SK-N-SH treated with all-trans-retinoic acid at 6 μM for 48 hours (cell line): ENCODE data around the gene DLG1.

ENCODE experiments used
- ATAC-seq: fragments of 200-7000 bp; cut with Tn5 transposase; 3 replicates; pipeline ENCODE4 v1.9.1; 2020; ENCODE audit warnings: mild to moderate bottlenecking, moderate library complexity
- BACH2 ChIP-seq: fragments of 250-450 bp; sonication (Bioruptor Pico); IDR thresholded peaks from 2 replicates; pipeline ENCODE4 v1.9.0; 2021; ENCODE audit warnings: mild to moderate bottlenecking, borderline replicate concordance
- CSDC2 ChIP-seq: fragments of 250-450 bp; sonication (Bioruptor Pico); IDR thresholded peaks from 2 replicates; pipeline ENCODE4 v1.5.0; 2020; ENCODE audit warnings: mild to moderate bottlenecking, moderate library complexity
- CSRNP3 ChIP-seq: fragments of 250-450 bp; sonication (Bioruptor Pico); IDR thresholded peaks from 2 replicates; pipeline ENCODE4 v1.5.1; 2021; ENCODE audit warnings: mild to moderate bottlenecking, moderate library complexity
- ESRRG ChIP-seq: fragments of 250-450 bp; sonication (Bioruptor Pico); IDR thresholded peaks from 2 replicates; pipeline ENCODE4 v1.6.1; 2021; ENCODE audit warnings: mild to moderate bottlenecking
- GLIS3 ChIP-seq: fragments of 250-450 bp; sonication (Bioruptor Pico); IDR thresholded peaks from 2 replicates; pipeline ENCODE4 v1.5.0; 2020; ENCODE audit warnings: mild to moderate bottlenecking, moderate library complexity
- ISL1 ChIP-seq: fragments of 250-450 bp; sonication (Bioruptor Pico); IDR thresholded peaks from 2 replicates; pipeline ENCODE4 v2.1.2; 2022; ENCODE audit warnings: mild to moderate bottlenecking, moderate library complexity
- OSR1 ChIP-seq: fragments of 250-450 bp; sonication (Bioruptor Pico); IDR thresholded peaks from 2 replicates; pipeline ENCODE4 v1.8.0; 2022; ENCODE audit warnings: moderate library complexity, mild to moderate bottlenecking, inconsistent platforms
- PPARA ChIP-seq: fragments of 250-450 bp; sonication (Bioruptor Pico); IDR thresholded peaks from 2 replicates; pipeline ENCODE4 v1.5.0; 2020; ENCODE audit warnings: mild to moderate bottlenecking, borderline replicate concordance
- RARB ChIP-seq: fragments of 250-450 bp; sonication (Bioruptor Pico); IDR thresholded peaks from 2 replicates; pipeline ENCODE4 v1.8.0; 2021; ENCODE audit warnings: mild to moderate bottlenecking, moderate library complexity
- SNAI2 ChIP-seq: fragments of 250-450 bp; sonication (Bioruptor Pico); IDR thresholded peaks from 2 replicates; pipeline ENCODE4 v1.5.0; 2020; ENCODE audit warnings: mild to moderate bottlenecking, moderate library complexity
- TCF4 ChIP-seq: fragments of 250-450 bp; sonication (Bioruptor Pico); IDR thresholded peaks from 2 replicates; pipeline ENCODE4 v1.8.0; 2021; ENCODE audit warnings: mild to moderate bottlenecking, moderate library complexity, borderline replicate concordance
- TOX ChIP-seq: fragments of 250-450 bp; sonication (Bioruptor Pico); IDR thresholded peaks from 2 replicates; pipeline ENCODE4 v1.8.0; 2021; ENCODE audit warnings: mild to moderate bottlenecking, moderate library complexity, borderline replicate concordance
- ZC3H10 ChIP-seq: fragments of 250-450 bp; sonication (Bioruptor Pico); IDR thresholded peaks from 2 replicates; pipeline ENCODE4 v1.5.1; 2021; ENCODE audit warnings: mild to moderate bottlenecking, moderate library complexity
- ZFP3 ChIP-seq: fragments of 250-450 bp; sonication (Bioruptor Pico); IDR thresholded peaks from 2 replicates; pipeline ENCODE4 v1.5.0; 2020; ENCODE audit warnings: mild to moderate bottlenecking, moderate library complexity
- ZFP30 ChIP-seq: fragments of 450-650 bp; formaldehyde crosslinking; IDR thresholded peaks from 2 replicates; pipeline ENCODE4 v1.5.0; 2022; ENCODE audit warnings: mild to moderate bottlenecking, moderate library complexity
- ZNF70 ChIP-seq: fragments of 450-650 bp; formaldehyde crosslinking; IDR thresholded peaks from 2 replicates; pipeline ENCODE4 v1.5.0; 2020; ENCODE audit warnings: mild to moderate bottlenecking, moderate library complexity
- ZNF8 ChIP-seq: fragments of 450-650 bp; formaldehyde crosslinking; IDR thresholded peaks from 2 replicates; pipeline ENCODE4 v1.5.0; 2020; ENCODE audit warnings: mild to moderate bottlenecking, moderate library complexity
- TF ChIP-seq, protein P1 (sequence below): fragments of 250-450 bp; sonication (Bioruptor Pico); IDR thresholded peaks from 2 replicates; pipeline ENCODE4 v1.5.0; 2020; ENCODE audit warnings: mild to moderate bottlenecking, moderate library complexity
- TF ChIP-seq, protein P2 (sequence below): fragments of 250-450 bp; sonication (Bioruptor Pico); IDR thresholded peaks from 2 replicates; pipeline ENCODE4 v1.8.0; 2020; ENCODE audit warnings: mild to moderate bottlenecking, moderate library complexity, borderline replicate concordance
- TF ChIP-seq, protein P3 (sequence below): fragments of 250-450 bp; sonication (Bioruptor Pico); IDR thresholded peaks from 2 replicates; pipeline ENCODE4 v1.5.1; 2020; ENCODE audit warnings: low read depth, mild to moderate bottlenecking, moderate library complexity
- TF ChIP-seq, protein P4 (sequence below): fragments of 250-450 bp; sonication (Bioruptor Pico); IDR thresholded peaks from 2 replicates; pipeline ENCODE4 v1.8.0; 2021; ENCODE audit warnings: low read depth, mild to moderate bottlenecking, moderate library complexity, borderline replicate concordance

DLG1 gene

DNA sequence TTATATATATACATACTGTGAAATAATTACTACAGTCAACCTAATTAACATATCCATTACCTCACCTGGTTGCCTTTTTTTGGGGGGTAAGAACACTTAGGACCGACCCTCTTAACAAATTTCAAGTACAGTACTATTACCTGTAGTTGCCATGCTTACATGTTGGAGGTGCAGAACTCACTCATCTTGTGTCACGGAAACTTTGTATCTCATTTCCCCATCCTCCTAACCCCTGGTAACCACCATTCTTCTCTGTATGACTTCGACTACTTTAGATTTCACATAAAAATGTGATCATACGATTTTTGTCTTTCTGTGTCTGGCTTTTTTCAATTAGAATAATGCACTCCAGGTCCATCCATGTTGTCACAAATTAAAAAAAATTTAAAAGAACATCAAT, 213.3 kb downstream of the DLG1 start:
- ATAC-seq, result no peak
- no peak for TF ChIP-seq PPARA (CRISPR knock-in tag)
- no peak for TF ChIP-seq RARB
- TF ChIP-seq, protein P1, sequence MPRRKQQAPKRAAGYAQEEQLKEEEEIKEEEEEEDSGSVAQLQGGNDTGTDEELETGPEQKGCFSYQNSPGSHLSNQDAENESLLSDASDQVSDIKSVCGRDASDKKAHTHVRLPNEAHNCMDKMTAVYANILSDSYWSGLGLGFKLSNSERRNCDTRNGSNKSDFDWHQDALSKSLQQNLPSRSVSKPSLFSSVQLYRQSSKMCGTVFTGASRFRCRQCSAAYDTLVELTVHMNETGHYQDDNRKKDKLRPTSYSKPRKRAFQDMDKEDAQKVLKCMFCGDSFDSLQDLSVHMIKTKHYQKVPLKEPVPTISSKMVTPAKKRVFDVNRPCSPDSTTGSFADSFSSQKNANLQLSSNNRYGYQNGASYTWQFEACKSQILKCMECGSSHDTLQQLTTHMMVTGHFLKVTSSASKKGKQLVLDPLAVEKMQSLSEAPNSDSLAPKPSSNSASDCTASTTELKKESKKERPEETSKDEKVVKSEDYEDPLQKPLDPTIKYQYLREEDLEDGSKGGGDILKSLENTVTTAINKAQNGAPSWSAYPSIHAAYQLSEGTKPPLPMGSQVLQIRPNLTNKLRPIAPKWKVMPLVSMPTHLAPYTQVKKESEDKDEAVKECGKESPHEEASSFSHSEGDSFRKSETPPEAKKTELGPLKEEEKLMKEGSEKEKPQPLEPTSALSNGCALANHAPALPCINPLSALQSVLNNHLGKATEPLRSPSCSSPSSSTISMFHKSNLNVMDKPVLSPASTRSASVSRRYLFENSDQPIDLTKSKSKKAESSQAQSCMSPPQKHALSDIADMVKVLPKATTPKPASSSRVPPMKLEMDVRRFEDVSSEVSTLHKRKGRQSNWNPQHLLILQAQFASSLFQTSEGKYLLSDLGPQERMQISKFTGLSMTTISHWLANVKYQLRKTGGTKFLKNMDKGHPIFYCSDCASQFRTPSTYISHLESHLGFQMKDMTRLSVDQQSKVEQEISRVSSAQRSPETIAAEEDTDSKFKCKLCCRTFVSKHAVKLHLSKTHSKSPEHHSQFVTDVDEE (CRISPR knock-in tag), result no peak
- no peak for TF ChIP-seq BACH2
- TF ChIP-seq, protein P2, sequence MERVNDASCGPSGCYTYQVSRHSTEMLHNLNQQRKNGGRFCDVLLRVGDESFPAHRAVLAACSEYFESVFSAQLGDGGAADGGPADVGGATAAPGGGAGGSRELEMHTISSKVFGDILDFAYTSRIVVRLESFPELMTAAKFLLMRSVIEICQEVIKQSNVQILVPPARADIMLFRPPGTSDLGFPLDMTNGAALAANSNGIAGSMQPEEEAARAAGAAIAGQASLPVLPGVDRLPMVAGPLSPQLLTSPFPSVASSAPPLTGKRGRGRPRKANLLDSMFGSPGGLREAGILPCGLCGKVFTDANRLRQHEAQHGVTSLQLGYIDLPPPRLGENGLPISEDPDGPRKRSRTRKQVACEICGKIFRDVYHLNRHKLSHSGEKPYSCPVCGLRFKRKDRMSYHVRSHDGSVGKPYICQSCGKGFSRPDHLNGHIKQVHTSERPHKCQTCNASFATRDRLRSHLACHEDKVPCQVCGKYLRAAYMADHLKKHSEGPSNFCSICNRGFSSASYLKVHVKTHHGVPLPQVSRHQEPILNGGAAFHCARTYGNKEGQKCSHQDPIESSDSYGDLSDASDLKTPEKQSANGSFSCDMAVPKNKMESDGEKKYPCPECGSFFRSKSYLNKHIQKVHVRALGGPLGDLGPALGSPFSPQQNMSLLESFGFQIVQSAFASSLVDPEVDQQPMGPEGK (CRISPR knock-in tag), result no peak

DNA sequence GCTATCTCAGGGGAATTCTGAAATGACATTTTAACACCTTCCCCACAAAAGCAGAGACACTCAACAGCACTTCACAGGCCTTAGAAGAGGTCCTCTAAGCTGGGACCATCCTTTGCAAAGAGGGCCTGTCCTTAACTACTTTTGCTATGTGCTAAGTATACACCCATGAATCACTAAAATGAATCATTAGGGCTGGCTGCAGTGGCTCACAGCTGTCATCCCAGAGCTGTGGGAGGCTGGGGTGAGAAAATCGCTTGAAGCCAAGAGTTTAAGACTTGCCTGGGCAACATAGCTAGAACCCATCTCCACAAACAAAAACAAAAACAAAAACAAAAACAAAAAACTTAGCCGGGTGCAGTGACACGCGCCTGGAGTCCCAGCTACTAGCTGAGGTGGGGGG, 214.9 kb downstream of the DLG1 start:
- TF ChIP-seq PPARA (CRISPR knock-in tag) (no peak), ZNF8 (no peak), ZFP30 (CRISPR knock-in tag) (no peak), CSDC2 (CRISPR knock-in tag) (no peak), ISL1 (no peak), TCF4 (no peak), BACH2 (no peak), SNAI2 (no peak), OSR1 (CRISPR knock-in tag) (no peak)
- TF ChIP-seq, protein P2 (CRISPR knock-in tag), result no peak
- TF ChIP-seq, protein P1 (CRISPR knock-in tag), result no peak
- TF ChIP-seq, all 23 proteins: peak for 0
- peak; percentile 96 for ATAC-seq

DNA sequence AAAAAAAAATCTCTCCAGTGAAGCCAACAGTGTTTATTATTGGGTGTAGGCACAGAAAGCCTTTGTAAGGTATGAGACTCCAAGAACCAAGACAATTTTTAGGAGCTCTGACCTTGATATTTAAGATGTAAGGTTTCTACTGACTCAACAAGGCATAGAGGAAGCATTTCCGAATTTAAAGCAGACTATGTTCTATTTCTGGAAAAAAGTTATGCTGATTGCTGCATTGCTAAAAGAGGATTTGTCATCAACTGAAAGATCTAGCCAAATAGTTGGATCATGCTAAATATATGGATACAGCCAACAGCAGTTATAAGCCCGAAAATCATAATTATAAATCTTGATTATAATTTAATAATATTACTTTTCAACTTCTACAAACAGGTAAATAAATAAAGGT, 215.5 kb downstream of the DLG1 start:
- peak; percentile 41; the same call in 2 of the 3 replicates for ATAC-seq
- no peak for TF ChIP-seq BACH2
- TF ChIP-seq ZNF8, result no peak
- TF ChIP-seq CSDC2 (CRISPR knock-in tag), result no peak
- no peak for TF ChIP-seq RARB
- TF ChIP-seq GLIS3, result no peak
- no peak for TF ChIP-seq CSRNP3
- TF ChIP-seq ZNF70 (CRISPR knock-in tag), result no peak
- TF ChIP-seq ESRRG, result no peak
- TF ChIP-seq, protein P1 (CRISPR knock-in tag), result no peak
- TF ChIP-seq SNAI2, result no peak
- TF ChIP-seq, protein P3, sequence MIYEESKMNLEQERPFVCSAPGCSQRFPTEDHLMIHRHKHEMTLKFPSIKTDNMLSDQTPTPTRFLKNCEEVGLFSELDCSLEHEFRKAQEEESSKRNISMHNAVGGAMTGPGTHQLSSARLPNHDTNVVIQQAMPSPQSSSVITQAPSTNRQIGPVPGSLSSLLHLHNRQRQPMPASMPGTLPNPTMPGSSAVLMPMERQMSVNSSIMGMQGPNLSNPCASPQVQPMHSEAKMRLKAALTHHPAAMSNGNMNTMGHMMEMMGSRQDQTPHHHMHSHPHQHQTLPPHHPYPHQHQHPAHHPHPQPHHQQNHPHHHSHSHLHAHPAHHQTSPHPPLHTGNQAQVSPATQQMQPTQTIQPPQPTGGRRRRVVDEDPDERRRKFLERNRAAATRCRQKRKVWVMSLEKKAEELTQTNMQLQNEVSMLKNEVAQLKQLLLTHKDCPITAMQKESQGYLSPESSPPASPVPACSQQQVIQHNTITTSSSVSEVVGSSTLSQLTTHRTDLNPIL (CRISPR knock-in tag), result no peak
- no peak for TF ChIP-seq TOX (CRISPR knock-in tag)
- TF ChIP-seq ZC3H10 (CRISPR knock-in tag), result no peak
- TF ChIP-seq ZFP3 (CRISPR knock-in tag), result no peak
- TF ChIP-seq, protein P4, sequence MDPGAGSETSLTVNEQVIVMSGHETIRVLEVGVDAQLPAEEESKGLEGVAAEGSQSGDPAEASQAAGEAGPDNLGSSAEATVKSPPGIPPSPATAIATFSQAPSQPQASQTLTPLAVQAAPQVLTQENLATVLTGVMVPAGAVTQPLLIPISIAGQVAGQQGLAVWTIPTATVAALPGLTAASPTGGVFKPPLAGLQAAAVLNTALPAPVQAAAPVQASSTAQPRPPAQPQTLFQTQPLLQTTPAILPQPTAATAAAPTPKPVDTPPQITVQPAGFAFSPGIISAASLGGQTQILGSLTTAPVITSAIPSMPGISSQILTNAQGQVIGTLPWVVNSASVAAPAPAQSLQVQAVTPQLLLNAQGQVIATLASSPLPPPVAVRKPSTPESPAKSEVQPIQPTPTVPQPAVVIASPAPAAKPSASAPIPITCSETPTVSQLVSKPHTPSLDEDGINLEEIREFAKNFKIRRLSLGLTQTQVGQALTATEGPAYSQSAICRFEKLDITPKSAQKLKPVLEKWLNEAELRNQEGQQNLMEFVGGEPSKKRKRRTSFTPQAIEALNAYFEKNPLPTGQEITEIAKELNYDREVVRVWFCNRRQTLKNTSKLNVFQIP (CRISPR knock-in tag), result no peak
